Measurements from ENCODE around the gene DLG2.

DNA sequence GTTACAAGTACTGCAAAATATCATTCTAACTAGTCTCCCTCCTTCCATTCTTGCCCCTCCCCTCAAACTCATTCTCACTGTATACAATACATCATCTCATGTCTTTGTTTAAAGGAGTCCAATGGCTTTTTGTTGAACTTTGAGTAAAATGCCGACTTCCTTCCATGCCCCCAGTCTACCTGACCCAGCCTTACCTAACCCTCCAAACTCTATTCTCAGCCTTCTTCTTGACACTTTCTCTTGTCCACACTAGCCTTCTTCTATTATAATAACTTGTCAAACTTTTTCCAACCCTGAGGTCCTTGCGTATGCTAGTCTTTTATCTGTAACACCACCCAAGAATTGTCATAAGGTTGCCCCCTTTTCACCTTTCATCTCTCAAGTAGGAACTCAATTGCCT lies 1329.6 kb downstream of the DLG2 start:
- TF ChIP-seq, protein P1, sequence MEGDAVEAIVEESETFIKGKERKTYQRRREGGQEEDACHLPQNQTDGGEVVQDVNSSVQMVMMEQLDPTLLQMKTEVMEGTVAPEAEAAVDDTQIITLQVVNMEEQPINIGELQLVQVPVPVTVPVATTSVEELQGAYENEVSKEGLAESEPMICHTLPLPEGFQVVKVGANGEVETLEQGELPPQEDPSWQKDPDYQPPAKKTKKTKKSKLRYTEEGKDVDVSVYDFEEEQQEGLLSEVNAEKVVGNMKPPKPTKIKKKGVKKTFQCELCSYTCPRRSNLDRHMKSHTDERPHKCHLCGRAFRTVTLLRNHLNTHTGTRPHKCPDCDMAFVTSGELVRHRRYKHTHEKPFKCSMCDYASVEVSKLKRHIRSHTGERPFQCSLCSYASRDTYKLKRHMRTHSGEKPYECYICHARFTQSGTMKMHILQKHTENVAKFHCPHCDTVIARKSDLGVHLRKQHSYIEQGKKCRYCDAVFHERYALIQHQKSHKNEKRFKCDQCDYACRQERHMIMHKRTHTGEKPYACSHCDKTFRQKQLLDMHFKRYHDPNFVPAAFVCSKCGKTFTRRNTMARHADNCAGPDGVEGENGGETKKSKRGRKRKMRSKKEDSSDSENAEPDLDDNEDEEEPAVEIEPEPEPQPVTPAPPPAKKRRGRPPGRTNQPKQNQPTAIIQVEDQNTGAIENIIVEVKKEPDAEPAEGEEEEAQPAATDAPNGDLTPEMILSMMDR (IDR thresholded peaks at IDR 0.05), result no peak
- no peak for TF ChIP-seq POLR2AphosphoS5 (IDR thresholded peaks at IDR 0.05)

Data from suprapubic skin (tissue), 3 donors.